Measurements from ENCODE around the gene CRADD.

GRCh38 chr12:93668919-93669418, 8.2 kb upstream of the CRADD start:
- TF ChIP-seq CTCF (IDR thresholded peaks at IDR 0.05), result no peak
- TF ChIP-seq POLR2A (IDR thresholded peaks at IDR 0.05), result no peak
- no peak for TF ChIP-seq POLR2AphosphoS5 (IDR thresholded peaks at IDR 0.05)
